Stimulated activated CD8-positive, alpha-beta memory T cell treated with anti-CD3 and anti-CD28 coated beads, Interleukin-15, amount 100 ng/mL, for 1 hour (primary cell): ENCODE data around the gene CIDEC.
"Not testable (repeated sequence)": the region's sequence is repeated elsewhere in the genome, so short reads cannot be mapped to it uniquely, and the experiment has no call there.

Source experiments
- DNase-seq: peaks from one replicate; pipeline ENCODE4 v3.0.0-alpha.2; 2020; ENCODE audit warnings: low read depth

Gene CIDEC

GRCh38 chr3:9901967-9902366 lies 21.9 kb upstream of the CIDEC start:
- no peak for DNase-seq

DNA sequence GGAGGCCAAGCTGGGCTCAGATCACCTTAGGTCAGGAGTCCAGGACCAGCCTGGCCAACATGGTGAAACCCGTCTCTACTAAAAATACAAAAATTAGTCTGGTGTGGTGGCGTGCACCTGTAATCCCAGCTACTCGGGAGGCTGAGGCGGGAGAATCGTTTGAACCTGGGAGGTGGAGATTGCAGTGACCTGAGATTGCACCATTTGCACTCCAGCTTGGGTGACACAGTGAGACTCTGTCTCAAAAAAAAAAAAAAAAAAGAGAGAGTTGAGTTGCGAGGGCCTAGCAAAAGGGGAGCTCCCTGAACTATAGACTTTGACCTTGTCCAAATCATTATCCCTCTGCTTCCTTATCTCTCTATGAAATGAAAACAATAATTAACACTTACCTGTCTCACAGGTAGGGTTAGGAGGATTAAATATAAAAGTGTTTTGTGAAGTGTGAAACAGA lies 20.9 kb upstream of the CIDEC start:
- not testable (repeated sequence) for DNase-seq

DNA sequence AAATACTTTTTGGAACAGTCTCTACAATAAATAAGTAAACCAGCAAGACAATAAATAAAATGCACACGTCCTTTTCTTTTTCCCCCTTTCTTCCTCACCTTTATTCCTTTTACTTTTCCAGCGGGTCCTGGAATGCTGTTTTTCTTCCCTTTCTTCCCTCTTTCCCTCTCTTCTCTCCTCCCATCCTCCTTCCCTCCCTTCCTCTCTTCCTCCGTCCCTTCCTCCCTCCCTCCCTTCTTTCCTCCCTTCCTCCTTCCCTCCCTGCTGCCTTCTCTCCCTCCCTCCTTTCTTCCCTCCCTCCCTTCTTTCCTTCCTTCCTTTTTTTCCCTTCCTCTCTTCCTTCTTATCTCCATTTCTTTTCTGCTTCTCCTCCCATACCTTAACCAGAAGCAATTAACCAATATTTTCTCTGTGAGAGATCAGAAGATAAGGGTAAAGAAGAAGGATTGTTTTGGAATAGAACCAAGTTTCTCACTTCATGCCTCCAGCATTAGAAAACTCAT lies 19.3 kb upstream of the CIDEC start:
- DNase-seq, result no peak

GRCh38 chr3:9898467-9899241 lies 18.6 kb upstream of the CIDEC start:
- no peak for DNase-seq

GRCh38 chr3:9897408-9898372 lies 17.6 kb upstream of the CIDEC start:
- no peak for DNase-seq

GRCh38 chr3:9896755-9897407 lies 16.8 kb upstream of the CIDEC start:
- not testable (repeated sequence) for DNase-seq

DNA sequence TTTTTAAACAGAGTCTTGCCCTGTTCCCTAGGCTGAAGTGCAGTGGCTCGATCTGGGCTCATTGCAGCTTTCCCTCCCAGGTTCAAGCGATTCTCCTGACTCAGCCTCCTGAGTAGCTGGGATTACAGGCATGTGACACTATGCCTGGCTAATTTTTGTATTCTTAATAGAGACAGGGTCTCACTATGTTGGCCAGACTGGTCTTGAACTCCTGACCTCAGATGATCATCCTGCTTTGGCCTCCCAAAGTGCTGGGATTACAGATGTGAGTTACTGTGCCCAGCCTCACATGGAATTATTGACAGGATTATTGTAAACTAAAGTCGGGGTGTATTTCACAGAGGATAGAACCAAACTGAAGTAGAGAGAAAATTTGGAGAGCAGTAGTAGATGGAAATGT lies 15.7 kb upstream of the CIDEC start:
- DNase-seq, result not testable (repeated sequence)

- DNase-seq, result no peak
These were observed 13.7 kb upstream of the CIDEC start for GRCh38 chr3:9893739-9894138.

DNA sequence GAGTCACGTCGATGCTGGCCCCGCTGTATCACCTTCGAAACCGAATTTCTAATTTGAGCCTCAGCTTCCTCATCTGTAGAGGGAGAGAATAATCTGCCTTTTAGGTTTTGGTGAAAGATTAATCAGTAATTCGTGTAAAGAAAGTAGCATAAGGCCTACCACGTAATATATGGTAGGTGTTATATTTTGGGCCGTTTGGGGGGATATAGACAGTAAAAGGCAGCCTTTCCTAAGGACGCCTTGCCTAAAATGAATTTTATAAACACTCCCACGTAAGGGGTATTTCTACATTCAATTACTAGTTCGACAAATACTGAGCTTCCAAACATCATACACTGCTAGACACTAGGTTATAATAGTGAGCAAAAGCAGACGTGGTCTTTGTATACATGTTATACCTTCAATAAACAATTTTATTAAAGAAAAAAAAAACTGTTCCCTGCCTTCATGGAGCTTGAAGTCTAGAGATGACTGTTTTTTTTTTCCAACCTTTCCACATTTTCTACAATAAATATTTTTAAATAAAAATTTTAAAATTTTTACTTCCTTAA lies 11.1 kb upstream of the CIDEC start:
- DNase-seq, result no peak

GRCh38 chr3:9890249-9891071 lies 10.4 kb upstream of the CIDEC start, which contains the start of gene JAGN1:
Gene JAGN1, plus strand, starts transcription at chr3:9890610. Its CDS starts 113 bp downstream, at chr3:9890723.
- DNase-seq, result peak; percentile 90

- DNase-seq, result no peak
These were observed 9.4 kb upstream of the CIDEC start for GRCh38 chr3:9889405-9889804.

DNA sequence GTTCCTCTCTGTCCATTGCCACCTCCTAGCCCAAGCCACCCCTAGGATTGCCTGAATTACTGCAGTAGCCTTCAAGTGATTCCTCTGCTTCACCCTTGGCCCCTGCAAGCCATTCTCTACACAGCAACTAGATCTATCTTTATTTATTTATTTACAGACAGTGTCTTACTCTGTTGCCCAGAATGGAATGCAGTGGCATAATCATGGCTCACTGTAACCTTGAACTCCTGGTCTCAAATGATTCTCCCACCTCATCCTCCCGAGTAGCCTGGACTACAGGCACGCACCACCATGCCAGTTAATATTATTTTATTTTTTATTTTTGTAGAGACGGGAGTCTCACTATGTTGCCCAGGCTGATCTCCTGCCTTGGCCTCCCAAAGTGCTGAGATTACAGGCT lies 8.5 kb upstream of the CIDEC start:
- no peak for DNase-seq

- no peak for DNase-seq
These were observed 7.4 kb upstream of the CIDEC start for GRCh38 chr3:9887480-9887879.

DNA sequence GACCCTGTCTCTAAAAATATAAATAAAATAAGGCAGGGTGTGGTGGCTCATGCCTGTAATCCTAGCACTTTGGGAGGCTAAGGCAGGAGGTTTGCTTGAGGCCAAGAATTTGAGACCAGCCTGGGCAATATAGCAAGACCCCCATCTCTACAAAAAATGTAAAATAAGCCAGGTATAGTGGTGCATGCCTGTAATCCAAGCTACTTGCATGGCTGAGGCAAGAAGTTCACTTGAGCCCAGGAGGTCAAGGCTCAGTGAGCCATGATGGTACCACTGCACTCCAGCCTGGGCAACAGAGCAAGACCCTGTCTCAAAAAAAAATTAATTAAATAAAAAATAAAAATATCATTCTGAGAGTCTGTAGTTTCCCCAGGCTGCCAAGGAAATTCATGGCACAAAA lies 6.3 kb upstream of the CIDEC start:
- no peak for DNase-seq

- no peak for DNase-seq
These were observed 4.6 kb upstream of the CIDEC start for GRCh38 chr3:9884555-9885165.

DNA sequence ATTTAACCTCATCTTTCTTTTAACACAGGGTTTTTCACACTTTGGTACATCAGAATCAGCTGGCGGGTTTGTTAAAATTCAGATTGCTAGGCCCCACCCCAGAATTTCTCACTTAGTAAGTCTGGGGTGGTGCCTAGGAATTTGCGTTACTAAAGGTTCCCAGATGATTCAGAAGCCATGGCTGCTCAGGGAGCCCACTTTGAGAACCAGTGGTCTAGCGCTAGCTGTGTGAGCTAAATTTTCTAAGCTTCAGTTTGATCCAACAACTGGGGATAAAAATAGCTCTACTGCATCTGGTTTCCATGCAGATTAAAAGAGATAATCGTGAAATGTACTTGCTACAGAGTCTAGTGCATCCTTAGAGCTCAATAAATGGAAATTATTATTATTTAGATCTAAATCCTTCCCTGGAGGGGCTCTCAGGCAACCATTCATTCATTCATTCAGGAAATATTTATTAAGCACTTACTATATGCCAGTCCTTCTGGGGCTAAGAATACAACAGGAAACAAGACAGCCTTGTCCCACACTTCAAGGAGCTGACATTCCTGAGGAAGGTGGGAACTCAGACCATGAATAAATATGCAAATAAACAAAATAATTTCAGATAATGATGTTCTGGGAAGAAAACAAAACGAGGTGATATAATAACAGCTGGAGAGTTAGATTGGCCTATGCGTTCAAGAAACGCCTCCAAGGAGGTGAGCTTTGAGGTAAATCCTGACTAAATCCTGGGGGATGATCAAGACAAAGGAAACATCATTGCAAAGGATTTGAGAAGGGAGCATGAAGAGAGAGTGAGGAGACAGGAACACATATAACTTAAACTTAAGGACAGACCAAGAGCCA lies 3.9 kb upstream of the CIDEC start:
- DNase-seq, result no peak

DNA sequence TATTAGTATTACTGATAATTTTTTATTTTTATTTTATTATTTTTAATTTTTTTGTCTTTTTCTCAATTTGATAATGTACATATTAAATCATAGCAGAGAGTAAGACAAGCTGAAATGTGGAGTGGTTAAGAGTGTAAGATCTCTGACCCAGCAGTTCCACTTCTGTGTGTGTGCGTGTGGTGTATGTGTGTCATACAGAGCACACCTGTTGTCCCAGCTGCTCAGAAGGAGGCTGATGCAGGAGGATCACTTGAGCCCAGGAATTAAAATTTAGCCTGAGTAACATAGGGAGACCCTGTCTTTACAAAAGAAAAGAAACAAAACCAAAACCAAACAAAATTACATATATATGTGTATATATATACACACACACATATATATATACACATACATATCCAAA lies 1.4 kb upstream of the CIDEC start:
- no peak for DNase-seq

DNA sequence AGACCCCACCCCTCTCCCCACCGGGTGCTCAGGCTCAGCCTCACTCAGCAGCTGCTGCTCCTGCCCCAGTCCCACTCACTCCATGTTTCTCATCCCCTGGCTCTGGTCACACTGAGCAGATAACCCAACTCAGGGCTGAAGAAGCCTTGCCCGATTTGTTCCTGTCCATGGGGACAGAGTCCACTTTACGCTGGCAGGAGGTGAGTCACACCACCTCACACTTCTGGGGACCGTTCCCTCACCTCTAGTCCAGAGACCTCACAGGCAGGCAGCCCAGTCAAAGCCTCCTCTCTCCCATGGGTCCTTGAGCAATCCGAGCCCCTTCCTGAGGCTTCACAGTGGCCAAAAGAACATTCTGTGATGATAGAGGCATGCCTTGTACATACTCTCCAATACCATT lies 1.4 kb downstream of the CIDEC start:
- no peak for DNase-seq

- DNase-seq, result no peak
These were observed 3.1 kb downstream of the CIDEC start for GRCh38 chr3:9876991-9877390.

DNA sequence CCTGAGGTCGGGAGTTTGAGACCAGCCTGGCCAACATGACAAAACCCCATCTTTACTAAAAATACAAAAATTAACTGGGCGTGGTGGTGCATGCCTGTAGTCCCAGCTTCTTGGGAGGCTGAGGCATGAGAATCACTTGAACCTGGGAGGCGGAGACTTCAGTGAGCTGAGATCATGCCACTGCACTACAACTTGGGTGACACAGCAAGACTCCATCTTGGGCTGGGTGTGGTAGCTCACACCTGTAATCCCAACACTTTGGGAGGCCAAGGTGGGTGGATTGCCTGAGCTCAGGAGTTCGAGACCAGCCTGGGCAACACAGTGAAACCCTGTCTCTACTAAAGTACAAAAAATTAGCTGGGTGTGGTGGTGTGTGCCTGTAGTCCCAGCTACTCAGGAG lies 3.8 kb downstream of the CIDEC start:
- DNase-seq, result not testable (repeated sequence)
